HepG2 (cell line): ENCODE measurements around the gene TCFL5. TPM values are rescaled to one million over a fixed set of nuclear protein-coding genes. Genes with fewer than 3 reads are reported as not detected.

Experiments used
- polyA plus RNA-seq, 8 experiments: library from polyadenylated mRNA; depleted of rRNA in 3 of 8; stranded (reverse) in 7 of 8; unstranded in 1 of 8; fragments of >200 nt; fragmentation: Illumina TruSeq in 4 of 8; extraction: Trizol in 4 of 8; gene quantifications; 2 replicates each; pipeline versions ENCODE4 v1.2.1 to v1.2.3, GENCODE V29; 2011 to 2016; ENCODE audit warnings: low read depth in 4 of 8, missing spikeins in 1 of 8, mixed read lengths in 1 of 8; ENCODE audit not compliant: insufficient read depth in 1 of 8
- total RNA-seq, 5 experiments: library from RNA; depleted of rRNA; stranded (reverse); fragments of >200 nt; fragmentation: Illumina TruSeq; extraction: Trizol; gene quantifications; 2 replicates each; pipeline ENCODE4 v1.2.3, GENCODE V29; 2016; ENCODE audit warnings: low read depth in 1 of 5
- TF ChIP-seq, protein P1 (sequence below): sonication (generic); formaldehyde crosslinking; IDR thresholded peaks from 2 replicates; pipeline ENCODE4 v1.5.0; 2020; ENCODE audit warnings: mild to moderate bottlenecking, missing genetic modification reagents, moderate library complexity
- TF ChIP-seq, protein P2 (sequence below), 2 experiments: fragments of 450-650 bp in 1 of 2; sonication (generic) in 1 of 2; formaldehyde crosslinking in 1 of 2; IDR thresholded peaks; 2 replicates each; pipeline versions ENCODE4 v1.6.1 to v1.8.0; 2016 to 2022; ENCODE audit warnings: antibody characterized with exemption in 1 of 2, mild to moderate bottlenecking in 1 of 2, missing genetic modification reagents in 1 of 2

The TCFL5 gene
- total and polyA plus RNA-seq, 2 of the 13 experiments (the other 11 are each of a cell fraction or from before 2014, with no cell fraction given) = 14.8 to 20.0 TPM

DNA sequence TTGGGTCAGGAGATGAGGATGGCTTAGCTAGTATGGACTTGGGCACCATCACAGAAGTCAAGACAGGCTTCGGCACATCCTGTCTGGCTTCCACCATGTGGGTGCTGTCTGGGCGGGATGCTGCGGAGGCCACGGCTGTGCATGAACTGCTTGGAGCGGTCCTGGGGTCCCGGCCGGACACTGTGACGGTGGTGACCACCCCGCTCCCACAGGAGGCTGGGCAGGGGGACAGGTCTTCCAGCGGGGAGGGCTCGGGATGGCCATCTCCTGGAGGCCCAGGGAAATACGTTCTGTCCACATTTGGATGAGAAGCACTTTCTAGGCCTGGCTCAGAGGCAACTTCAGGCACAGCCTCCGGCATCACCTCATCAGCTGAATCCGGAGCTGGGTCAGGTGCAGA is 32.1 kb upstream of the TCFL5 start (continued):
- TF ChIP-seq, protein P1, sequence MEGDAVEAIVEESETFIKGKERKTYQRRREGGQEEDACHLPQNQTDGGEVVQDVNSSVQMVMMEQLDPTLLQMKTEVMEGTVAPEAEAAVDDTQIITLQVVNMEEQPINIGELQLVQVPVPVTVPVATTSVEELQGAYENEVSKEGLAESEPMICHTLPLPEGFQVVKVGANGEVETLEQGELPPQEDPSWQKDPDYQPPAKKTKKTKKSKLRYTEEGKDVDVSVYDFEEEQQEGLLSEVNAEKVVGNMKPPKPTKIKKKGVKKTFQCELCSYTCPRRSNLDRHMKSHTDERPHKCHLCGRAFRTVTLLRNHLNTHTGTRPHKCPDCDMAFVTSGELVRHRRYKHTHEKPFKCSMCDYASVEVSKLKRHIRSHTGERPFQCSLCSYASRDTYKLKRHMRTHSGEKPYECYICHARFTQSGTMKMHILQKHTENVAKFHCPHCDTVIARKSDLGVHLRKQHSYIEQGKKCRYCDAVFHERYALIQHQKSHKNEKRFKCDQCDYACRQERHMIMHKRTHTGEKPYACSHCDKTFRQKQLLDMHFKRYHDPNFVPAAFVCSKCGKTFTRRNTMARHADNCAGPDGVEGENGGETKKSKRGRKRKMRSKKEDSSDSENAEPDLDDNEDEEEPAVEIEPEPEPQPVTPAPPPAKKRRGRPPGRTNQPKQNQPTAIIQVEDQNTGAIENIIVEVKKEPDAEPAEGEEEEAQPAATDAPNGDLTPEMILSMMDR (CRISPR knock-in tag) = peak; percentile 67
- TF ChIP-seq, protein P2, sequence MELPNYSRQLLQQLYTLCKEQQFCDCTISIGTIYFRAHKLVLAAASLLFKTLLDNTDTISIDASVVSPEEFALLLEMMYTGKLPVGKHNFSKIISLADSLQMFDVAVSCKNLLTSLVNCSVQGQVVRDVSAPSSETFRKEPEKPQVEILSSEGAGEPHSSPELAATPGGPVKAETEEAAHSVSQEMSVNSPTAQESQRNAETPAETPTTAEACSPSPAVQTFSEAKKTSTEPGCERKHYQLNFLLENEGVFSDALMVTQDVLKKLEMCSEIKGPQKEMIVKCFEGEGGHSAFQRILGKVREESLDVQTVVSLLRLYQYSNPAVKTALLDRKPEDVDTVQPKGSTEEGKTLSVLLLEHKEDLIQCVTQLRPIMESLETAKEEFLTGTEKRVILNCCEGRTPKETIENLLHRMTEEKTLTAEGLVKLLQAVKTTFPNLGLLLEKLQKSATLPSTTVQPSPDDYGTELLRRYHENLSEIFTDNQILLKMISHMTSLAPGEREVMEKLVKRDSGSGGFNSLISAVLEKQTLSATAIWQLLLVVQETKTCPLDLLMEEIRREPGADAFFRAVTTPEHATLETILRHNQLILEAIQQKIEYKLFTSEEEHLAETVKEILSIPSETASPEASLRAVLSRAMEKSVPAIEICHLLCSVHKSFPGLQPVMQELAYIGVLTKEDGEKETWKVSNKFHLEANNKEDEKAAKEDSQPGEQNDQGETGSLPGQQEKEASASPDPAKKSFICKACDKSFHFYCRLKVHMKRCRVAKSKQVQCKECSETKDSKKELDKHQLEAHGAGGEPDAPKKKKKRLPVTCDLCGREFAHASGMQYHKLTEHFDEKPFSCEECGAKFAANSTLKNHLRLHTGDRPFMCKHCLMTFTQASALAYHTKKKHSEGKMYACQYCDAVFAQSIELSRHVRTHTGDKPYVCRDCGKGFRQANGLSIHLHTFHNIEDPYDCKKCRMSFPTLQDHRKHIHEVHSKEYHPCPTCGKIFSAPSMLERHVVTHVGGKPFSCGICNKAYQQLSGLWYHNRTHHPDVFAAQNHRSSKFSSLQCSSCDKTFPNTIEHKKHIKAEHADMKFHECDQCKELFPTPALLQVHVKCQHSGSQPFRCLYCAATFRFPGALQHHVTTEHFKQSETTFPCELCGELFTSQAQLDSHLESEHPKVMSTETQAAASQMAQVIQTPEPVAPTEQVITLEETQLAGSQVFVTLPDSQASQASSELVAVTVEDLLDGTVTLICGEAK (IDR thresholded peaks at IDR 0.05) = no peak
- TF ChIP-seq, protein P2 (CRISPR knock-in tag; IDR thresholded peaks at IDR 0.05) = 0 out of 2 replicates have a peak, but pooled peaks have one; percentile 28
